SK-N-SH (cell line): Measurements from ENCODE around the gene NECTIN1. TPM values are rescaled to one million over a fixed set of nuclear protein-coding genes. Genes with fewer than 3 reads are reported as not detected.

Experiments
- CTCF ChIA-PET: fragments of 300-600, 350-600 bp; formaldehyde crosslinking; extraction: SDS; loops from one replicate; lab custom pipeline; 2021; lab: Yijun Ruan, JAX
- POLR2A ChIA-PET: fragments of 350-600 bp; sonication (Branson Sonifier 250); formaldehyde crosslinking; extraction: SDS; loops from one replicate; lab custom pipeline; 2020; ENCODE audit warnings: antibody characterized with exemption, inconsistent platforms; lab: Yijun Ruan, JAX
- DNase-seq: peaks from one replicate; pipeline ENCODE4 v3.0.0; 2012
- H2AFZ ChIP-seq: fragments of 200-600 bp; sonication (generic); 2 replicates; pipeline ENCODE4 v1.8.1; 2016; ENCODE audit warnings: antibody characterized with exemption, mild to moderate bottlenecking, low read depth
- H3F3A ChIP-seq: fragments of 200-600 bp; sonication (generic); replicated peaks from 2 replicates; pipeline ENCODE3; 2016; ENCODE audit warnings: antibody characterized with exemption, mild to moderate bottlenecking; ENCODE audit not compliant: insufficient read depth
- H3K27ac ChIP-seq, 2 experiments: fragments of 200-500 bp in 1 of 2; fragments of 200-600 bp in 1 of 2; sonication (Bioruptor generic) in 1 of 2; sonication (generic), shearing (Covaris generic) in 1 of 2; 2 replicates each; pipeline versions ENCODE4 v1.5.1 to v1.6.1; 2014 to 2016; ENCODE audit warnings: low read depth in 2 of 2, inconsistent platforms in 1 of 2, low read length in 1 of 2, mild to moderate bottlenecking in 1 of 2, mixed read lengths in 1 of 2
- H3K27me3 ChIP-seq: fragments of 200-600 bp; sonication (generic), shearing (Covaris generic); 2 replicates; pipeline ENCODE4 v1.6.1; 2016; ENCODE audit warnings: mixed run types; ENCODE audit not compliant: insufficient read depth
- H3K36me3 ChIP-seq, 2 experiments: fragments of 200-500 bp in 1 of 2; fragments of 200-600 bp in 1 of 2; sonication (Bioruptor generic) in 1 of 2; sonication (generic) in 1 of 2; replicated peaks in 1 of 2; 2 replicates each; pipeline versions ENCODE3 to v1.5.1; 2014 to 2016; ENCODE audit warnings: low read length in 1 of 2, mild to moderate bottlenecking in 1 of 2; ENCODE audit not compliant: insufficient read depth in 2 of 2, control insufficient read depth in 1 of 2
- H3K4me1 ChIP-seq, 2 experiments: fragments of 200-500 bp in 1 of 2; fragments of 200-600 bp in 1 of 2; sonication (Bioruptor generic) in 1 of 2; sonication (generic), shearing (Covaris generic) in 1 of 2; 2 replicates each; pipeline versions ENCODE4 v1.5.1 to v1.6.1; 2014 to 2016; ENCODE audit warnings: low read depth in 1 of 2, low read length in 1 of 2, mixed run types in 1 of 2; ENCODE audit not compliant: insufficient read depth in 2 of 2, control insufficient read depth in 1 of 2
- H3K4me2 ChIP-seq: fragments of 200-600 bp; sonication (generic), shearing (Covaris generic); 2 replicates; pipeline ENCODE4 v1.6.1; 2017; ENCODE audit warnings: mixed run types
- H3K4me3 ChIP-seq, 2 experiments: fragments of 200-500 bp in 1 of 2; fragments of 200-600 bp in 1 of 2; sonication (Bioruptor generic) in 1 of 2; sonication (generic), shearing (Covaris generic) in 1 of 2; 2 replicates each; pipeline versions ENCODE4 v1.5.1 to v1.8.1; 2014 to 2016; ENCODE audit warnings: low read depth in 2 of 2, inconsistent platforms in 1 of 2, low read length in 1 of 2, mild to moderate bottlenecking in 1 of 2, mixed read lengths in 1 of 2, moderate library complexity in 1 of 2
- H3K79me2 ChIP-seq: fragments of 200-600 bp; sonication (generic); 2 replicates; pipeline ENCODE4 v1.8.1; 2017; ENCODE audit warnings: mild to moderate bottlenecking; ENCODE audit not compliant: insufficient read depth
- H3K9ac ChIP-seq: fragments of 200-600 bp; sonication (generic); 2 replicates; pipeline ENCODE4 v1.6.1; 2017; ENCODE audit warnings: mixed run types
- H3K9me2 ChIP-seq: fragments of 200-600 bp; sonication (generic); 2 replicates; pipeline ENCODE4 v1.6.1; 2017; ENCODE audit warnings: mixed run types
- H3K9me3 ChIP-seq: fragments of 200-600 bp; sonication (generic); 2 replicates; pipeline ENCODE4 v1.6.1; 2017; ENCODE audit warnings: mixed run types, mild to moderate bottlenecking, moderate library complexity
- H4K20me1 ChIP-seq: fragments of 200-600 bp; sonication (generic); 2 replicates; pipeline ENCODE4 v1.6.1; 2017; ENCODE audit warnings: mild to moderate bottlenecking, mixed run types; ENCODE audit not compliant: insufficient read depth
- CHD2 ChIP-seq: fragments of 150-350 bp; IDR thresholded peaks from 2 replicates; pipeline ENCODE4 v1.6.1; 2018; ENCODE audit warnings: low read length; ENCODE audit not compliant: partially characterized antibody
- CTCF ChIP-seq: fragments of 200-600 bp; sonication (generic); IDR thresholded peaks from 2 replicates; pipeline ENCODE4 v1.6.1; 2017; ENCODE audit warnings: antibody characterized with exemption, mild to moderate bottlenecking, moderate library complexity
- ELF1 ChIP-seq: IDR thresholded peaks from 2 replicates; pipeline ENCODE4 v1.4.0; 2012
- FOXM1 ChIP-seq: IDR thresholded peaks from 2 replicates; pipeline ENCODE4 v1.4.0; 2012; ENCODE audit warnings: low read depth, mild to moderate bottlenecking
- IRF3 ChIP-seq: fragments of 150-350 bp; IDR thresholded peaks from 2 replicates; pipeline ENCODE4 v1.6.1; 2016; ENCODE audit warnings: mild to moderate bottlenecking, low read depth, low read length
- JUND ChIP-seq: IDR thresholded peaks from 2 replicates; pipeline ENCODE4 v1.4.0; 2012
- MEF2A ChIP-seq: IDR thresholded peaks from 2 replicates; pipeline ENCODE4 v1.4.0; 2012; ENCODE audit warnings: low read depth, borderline replicate concordance
- MXI1 ChIP-seq: IDR thresholded peaks from 2 replicates; pipeline ENCODE4 v1.6.1; 2012; ENCODE audit warnings: mild to moderate bottlenecking, low read depth, low read length, improper control_type of control experiment
- PBX3 ChIP-seq: IDR thresholded peaks from 2 replicates; pipeline ENCODE4; 2012
- POLR2AphosphoS5 ChIP-seq: IDR thresholded peaks from 2 replicates; pipeline ENCODE4 v1.6.1; 2012; ENCODE audit warnings: low read depth, low read length
- RAD21 ChIP-seq: IDR thresholded peaks from 2 replicates; pipeline ENCODE4 v1.6.1; 2012; ENCODE audit warnings: mild to moderate bottlenecking, low read length
- REST ChIP-seq: IDR thresholded peaks from 2 replicates; pipeline ENCODE4 v1.6.1; 2012; ENCODE audit warnings: mild to moderate bottlenecking, low read depth, low read length, moderate library complexity
- RFX5 ChIP-seq: IDR thresholded peaks from 2 replicates; pipeline ENCODE4 v1.6.1; 2012; ENCODE audit warnings: mild to moderate bottlenecking, improper control_type of control experiment, low read length
- RXRA ChIP-seq: IDR thresholded peaks from 2 replicates; pipeline ENCODE4 v1.4.0; 2012; ENCODE audit warnings: low read depth, mild to moderate bottlenecking, borderline replicate concordance
- SIN3A ChIP-seq: IDR thresholded peaks from 2 replicates; pipeline ENCODE4 v1.6.1; 2012; ENCODE audit warnings: low read depth, mild to moderate bottlenecking, low read length, moderate library complexity, borderline replicate concordance
- SMC3 ChIP-seq: IDR thresholded peaks from 2 replicates; pipeline ENCODE4 v1.6.1; 2012; ENCODE audit warnings: low read depth, low read length, improper control_type of control experiment
- TAF1 ChIP-seq: IDR thresholded peaks from 2 replicates; pipeline ENCODE4 v1.6.1; 2012; ENCODE audit warnings: low read depth, mild to moderate bottlenecking, low read length, moderate library complexity, borderline replicate concordance
- TCF12 ChIP-seq: IDR thresholded peaks from 2 replicates; pipeline ENCODE4 v1.4.0; 2012
- TEAD4 ChIP-seq: IDR thresholded peaks from 2 replicates; pipeline ENCODE4 v1.4.0; 2012; ENCODE audit warnings: mild to moderate bottlenecking, borderline replicate concordance; ENCODE audit not compliant: insufficient read depth
- YY1 ChIP-seq: IDR thresholded peaks from 2 replicates; pipeline ENCODE4 v1.4.0; 2012; ENCODE audit warnings: low read depth, mild to moderate bottlenecking
- WGBS: methylation state at CpG from one replicate; pipeline ENCODE4 v1.1.6; 2017; ENCODE audit warnings: low lambda C conversion rate; 5-methylcytosine and 5-hydroxymethylcytosine counted together
- polyA plus RNA-seq, 3 experiments: library from polyadenylated mRNA; depleted of rRNA; stranded (reverse); fragments of >200 nt; gene quantifications; 2 replicates each; pipeline ENCODE4 v1.2.3, GENCODE V29; 2012

Gene NECTIN1
- polyA plus RNA-seq, 1 of the 3 experiments (the other 2 are of a cell fraction) = 9.1 TPM

- TF ChIP-seq PBX3 = no peak
- TF ChIP-seq SIN3A = no peak
- no peak for TF ChIP-seq RAD21
- TF ChIP-seq RXRA = no peak
- TF ChIP-seq TEAD4 = no peak
- no peak for TF ChIP-seq TAF1
- no peak for TF ChIP-seq JUND
- no peak for TF ChIP-seq IRF3
- no peak for TF ChIP-seq SMC3
- TF ChIP-seq CTCF = no peak
- H3K4me1 ChIP-seq = no peaks in the 10 kb centered on the region; a peak in 1 of 4 replicates
- H2AFZ ChIP-seq = no peak overlapping the region
- no peaks in the 10 kb centered on the region for H3K9me2 ChIP-seq
- H3K79me2 ChIP-seq = no peaks in the 10 kb centered on the region
- ChIA-PET CTCF (interaction anchor here (1.4 to 3.9 kb wide), 3 partner anchors 15 to 74 kb away, joined by 4 to 22 read pairs (median 5); no protein-coding TSS in a partner anchor), POLR2A (no interaction called here)
- no peak overlapping the region for H3K27ac ChIP-seq
- no peak for DNase-seq
- no peaks in the 10 kb centered on the region for H4K20me1 ChIP-seq
- no peak overlapping the region for H3K9ac ChIP-seq
- no peak overlapping the region for H3K4me2 ChIP-seq
- H3K27me3 ChIP-seq = no peaks in the 10 kb centered on the region
- H3K36me3 ChIP-seq = no peaks in the 10 kb centered on the region
- no peak overlapping the region for H3K4me3 ChIP-seq
- no peaks in the 10 kb centered on the region for H3F3A ChIP-seq
- H3K9me3 ChIP-seq = no peaks in the 10 kb centered on the region
- whole genome bisulfite sequencing = 55% methylated on average over 6 of the region's 6 CpGs
These were observed 120.8 kb downstream of the NECTIN1 start for GRCh38 chr11:119608201-119608600.

- DNase-seq = no peak
- H3F3A ChIP-seq = no peaks in the 10 kb centered on the region
- H3K4me2 ChIP-seq = no peak overlapping the region
- no peak overlapping the region for H3K9ac ChIP-seq
- TF ChIP-seq TEAD4 = no peak
- no peak for TF ChIP-seq TAF1
- TF ChIP-seq TCF12 = no peak
- no peak for TF ChIP-seq REST
- TF ChIP-seq MXI1 = no peak
- no peak for TF ChIP-seq RAD21
- TF ChIP-seq MEF2A = no peak
- no peak for TF ChIP-seq FOXM1
- no peak for TF ChIP-seq RFX5
- no peak for TF ChIP-seq ELF1
- TF ChIP-seq YY1 = no peak
- no peak for TF ChIP-seq JUND
- no peak for TF ChIP-seq POLR2AphosphoS5
- no peak for TF ChIP-seq CHD2
- H3K9me3 ChIP-seq = no peaks in the 10 kb centered on the region
- POLR2A ChIA-PET = no interaction called here
- CTCF ChIA-PET = interaction anchor here (0.9 to 3.9 kb wide), 4 partner anchors 15 to 74 kb away, joined by 3 to 22 read pairs (median 4); no protein-coding TSS in a partner anchor
- no peaks in the 10 kb centered on the region; a peak in 1 of 4 replicates for H3K4me1 ChIP-seq
- no peaks in the 10 kb centered on the region for H3K27me3 ChIP-seq
- H3K79me2 ChIP-seq = no peaks in the 10 kb centered on the region
- no peak overlapping the region for H2AFZ ChIP-seq
- no peaks in the 10 kb centered on the region for H3K9me2 ChIP-seq
- no peaks in the 10 kb centered on the region for H4K20me1 ChIP-seq
- H3K36me3 ChIP-seq = no peaks in the 10 kb centered on the region
- H3K4me3 ChIP-seq = no peak overlapping the region
- H3K27ac ChIP-seq = no peak overlapping the region
- WGBS = 67% methylated on average over 5 of the region's 5 CpGs
These were observed 121.3 kb downstream of the NECTIN1 start for GRCh38 chr11:119607726-119608125.
